ENCODE measurements around the gene MAEA. TPM values are rescaled to one million over a fixed set of nuclear protein-coding genes. Genes with fewer than 3 reads are reported as not detected.

Gene MAEA
- total RNA-seq, 3 donors from 2014 or later, result 49.9 to 76.7 (median 62.3) TPM

- H3K9me3 ChIP-seq, result no peaks in the 10 kb centered on the region
- H3K4me3 ChIP-seq, result no peak overlapping the region
- TF ChIP-seq POLR2A (IDR thresholded peaks at IDR 0.05) (no peak), CTCF (IDR thresholded peaks at IDR 0.05) (no peak), POLR2AphosphoS5 (IDR thresholded peaks at IDR 0.05) (no peak)
- intact Hi-C loops (cut with DNase I; ENCODE audit: low total_unique reads), result no loop called here
- H3K27ac ChIP-seq, result no peak overlapping the region
- no peak for DNase-seq (ENCODE audit: low spot score in 2 of 2)
- no peaks in the 10 kb centered on the region for H3K4me1 ChIP-seq
- no peaks in the 10 kb centered on the region for H3K36me3 ChIP-seq
- no peaks in the 10 kb centered on the region for H3K27me3 ChIP-seq
These were observed 36.3 kb downstream of the MAEA start for GRCh38 chr4:1325681-1326635.

GRCh38 chr4:1326751-1327525 is 37.2 kb downstream of the MAEA start:
- Histone ChIP-seq H3K4me1 (no peaks in the 10 kb centered on the region), H3K4me3 (no peak overlapping the region), H3K27ac (no peak overlapping the region), H3K27me3 (no peaks in the 10 kb centered on the region), H3K9me3 (no peaks in the 10 kb centered on the region), H3K36me3 (no peaks in the 10 kb centered on the region)
- no peak for TF ChIP-seq CTCF (IDR thresholded peaks at IDR 0.05)
- TF ChIP-seq POLR2A (IDR thresholded peaks at IDR 0.05), result no peak
- TF ChIP-seq POLR2AphosphoS5 (IDR thresholded peaks at IDR 0.05), result no peak
- no peak for DNase-seq (ENCODE audit: low spot score in 2 of 2)
- intact Hi-C loops (cut with DNase I; ENCODE audit: low total_unique reads), result no loop called here

GRCh38 chr4:1327526-1328266 is 38.0 kb downstream of the MAEA start:
- Histone ChIP-seq H3K36me3 (no peaks in the 10 kb centered on the region), H3K9me3 (no peaks in the 10 kb centered on the region), H3K4me3 (no peak overlapping the region), H3K27me3 (no peaks in the 10 kb centered on the region), H3K4me1 (no peaks in the 10 kb centered on the region), H3K27ac (no peak overlapping the region)
- TF ChIP-seq POLR2A (IDR thresholded peaks at IDR 0.05) (no peak), POLR2AphosphoS5 (IDR thresholded peaks at IDR 0.05) (no peak), CTCF (IDR thresholded peaks at IDR 0.05) (no peak)
- DNase-seq (ENCODE audit: low spot score in 2 of 2), result no peak
- intact Hi-C loops (cut with DNase I; ENCODE audit: low total_unique reads), result no loop called here

- TF ChIP-seq POLR2AphosphoS5 (IDR thresholded peaks at IDR 0.05) (no peak), CTCF (IDR thresholded peaks at IDR 0.05) (no peak), POLR2A (IDR thresholded peaks at IDR 0.05) (no peak)
- no peaks in the 10 kb centered on the region for H3K4me1 ChIP-seq
- H3K36me3 ChIP-seq, result no peaks in the 10 kb centered on the region
- H3K4me3 ChIP-seq, result no peak overlapping the region
- intact Hi-C loops (cut with DNase I; ENCODE audit: low total_unique reads), result no loop called here
- H3K27me3 ChIP-seq, result no peaks in the 10 kb centered on the region
- no peaks in the 10 kb centered on the region for H3K9me3 ChIP-seq
- no peak for DNase-seq (ENCODE audit: low spot score in 2 of 2)
- H3K27ac ChIP-seq, result no peak overlapping the region
These were observed 38.8 kb downstream of the MAEA start for GRCh38 chr4:1328267-1329155.
